HepG2 (cell line): ENCODE data around the gene EFNA4. TPM values are rescaled to one million over a fixed set of nuclear protein-coding genes. Genes with fewer than 3 reads are reported as not detected.

Experiments used
- ATAD3A ChIP-seq: sonication (generic); formaldehyde crosslinking; IDR thresholded peaks from 2 replicates; pipeline ENCODE4 v1.4.0; 2020; ENCODE audit warnings: missing genetic modification reagents
- CREM ChIP-seq, 2 experiments: sonication (generic) in 1 of 2; formaldehyde crosslinking in 1 of 2; IDR thresholded peaks; 2 replicates each; pipeline versions ENCODE4 v1.4.0 to v1.6.1; 2016 to 2020; ENCODE audit warnings: antibody characterized with exemption in 1 of 2, mild to moderate bottlenecking in 1 of 2, missing genetic modification reagents in 1 of 2
- DMAP1 ChIP-seq: IDR thresholded peaks from 2 replicates; pipeline ENCODE4 v1.6.1; 2016
- DRAP1 ChIP-seq: IDR thresholded peaks from 2 replicates; pipeline ENCODE4 v1.6.1; 2016; ENCODE audit warnings: missing genetic modification reagents, missing compliant biosample characterization
- EHMT2 ChIP-seq: fragments of 200-600 bp; sonication (generic); IDR thresholded peaks from 2 replicates; pipeline ENCODE4 v1.7.0; 2017; ENCODE audit warnings: antibody characterized with exemption, low read depth, low read length, borderline replicate concordance
- HMGA1 ChIP-seq: sonication (generic); formaldehyde crosslinking; conservative IDR thresholded peaks from 2 replicates; pipeline ENCODE4 v1.4.0; 2020; ENCODE audit warnings: missing genetic modification reagents
- HNRNPUL1 ChIP-seq: fragments of 200-400 bp; formaldehyde crosslinking; IDR thresholded peaks from 2 replicates; pipeline ENCODE4 v1.6.1; 2017; ENCODE audit warnings: low read depth, mild to moderate bottlenecking, low read length, moderate library complexity
- HOXD1 ChIP-seq: sonication (generic); formaldehyde crosslinking; IDR thresholded peaks from 2 replicates; pipeline ENCODE4 v1.5.0; 2020; ENCODE audit warnings: missing genetic modification reagents
- LBX2 ChIP-seq: sonication (generic); formaldehyde crosslinking; IDR thresholded peaks from 2 replicates; pipeline ENCODE4 v1.5.0; 2020; ENCODE audit warnings: missing genetic modification reagents, mild to moderate bottlenecking, borderline replicate concordance
- MED1 ChIP-seq: sonication (generic); formaldehyde crosslinking; IDR thresholded peaks from 2 replicates; pipeline ENCODE4 v1.4.0; 2020; ENCODE audit warnings: missing genetic modification reagents
- MXI1 ChIP-seq: IDR thresholded peaks from 3 replicates; pipeline ENCODE4 v1.6.1; 2012; ENCODE audit warnings: low read depth, low read length, inconsistent platforms, borderline replicate concordance
- NFKB2 ChIP-seq: sonication (generic); formaldehyde crosslinking; IDR thresholded peaks from 2 replicates; pipeline ENCODE4 v1.4.0; 2020; ENCODE audit warnings: missing genetic modification reagents, borderline replicate concordance
- RFX3 ChIP-seq: IDR thresholded peaks from 2 replicates; pipeline ENCODE4 v1.6.1; 2016; ENCODE audit warnings: missing biosample characterization, missing genetic modification reagents
- SAP130 ChIP-seq: IDR thresholded peaks from 2 replicates; pipeline ENCODE4 v1.6.1; 2016; ENCODE audit warnings: low read depth
- SCMH1 ChIP-seq: sonication (generic); formaldehyde crosslinking; IDR thresholded peaks from 2 replicates; pipeline ENCODE4 v1.9.0; 2021; ENCODE audit warnings: missing genetic modification reagents, mild to moderate bottlenecking, borderline replicate concordance
- SKI ChIP-seq: fragments of 450-650 bp; IDR thresholded peaks from one replicate; pipeline ENCODE4 v1.6.1; 2018; ENCODE audit warnings: mild to moderate bottlenecking; ENCODE audit not compliant: partially characterized antibody
- SP5 ChIP-seq: IDR thresholded peaks from 2 replicates; pipeline ENCODE4 v1.6.1; 2016; ENCODE audit warnings: low read depth, borderline replicate concordance
- THAP11 ChIP-seq: IDR thresholded peaks from 2 replicates; pipeline ENCODE4 v1.6.1; 2016; ENCODE audit warnings: missing biosample characterization, missing genetic modification reagents
- ZBTB43 ChIP-seq: sonication (generic); formaldehyde crosslinking; conservative IDR thresholded peaks from 2 replicates; pipeline ENCODE4 v1.4.0; 2020; ENCODE audit warnings: missing genetic modification reagents
- ZC3H13 ChIP-seq: sonication (generic); formaldehyde crosslinking; IDR thresholded peaks from 2 replicates; pipeline ENCODE4 v1.8.1; 2023; ENCODE audit warnings: mild to moderate bottlenecking, missing genetic modification reagents, moderate library complexity
- ZNF207 ChIP-seq: fragments of 450-650 bp; IDR thresholded peaks from 2 replicates; pipeline ENCODE4 v1.6.1; 2016; ENCODE audit warnings: antibody characterized with exemption, borderline replicate concordance
- ZNF317 ChIP-seq: sonication (generic); formaldehyde crosslinking; IDR thresholded peaks from 2 replicates; pipeline ENCODE4 v1.5.0; 2020; ENCODE audit warnings: mild to moderate bottlenecking, missing genetic modification reagents
- ZNF331 ChIP-seq: sonication (generic); formaldehyde crosslinking; IDR thresholded peaks from 2 replicates; pipeline ENCODE4 v1.4.0; 2020; ENCODE audit warnings: missing genetic modification reagents
- ZNF337 ChIP-seq: sonication (generic); formaldehyde crosslinking; IDR thresholded peaks from 2 replicates; pipeline ENCODE4 v1.5.1; 2020; ENCODE audit warnings: missing genetic modification reagents, low read depth, mild to moderate bottlenecking, borderline replicate concordance
- ZNF382 ChIP-seq: sonication (generic); formaldehyde crosslinking; IDR thresholded peaks from 2 replicates; pipeline ENCODE4 v1.5.0; 2020; ENCODE audit warnings: missing genetic modification reagents, mild to moderate bottlenecking, borderline replicate concordance
- ZNF432 ChIP-seq: sonication (generic); formaldehyde crosslinking; IDR thresholded peaks from 2 replicates; pipeline ENCODE4 v1.5.0; 2020; ENCODE audit warnings: missing genetic modification reagents, mild to moderate bottlenecking, borderline replicate concordance
- ZNF546 ChIP-seq: sonication (generic); formaldehyde crosslinking; conservative IDR thresholded peaks from 2 replicates; pipeline ENCODE4 v1.8.1; 2023; ENCODE audit warnings: mild to moderate bottlenecking, missing genetic modification reagents
- ZNF552 ChIP-seq: sonication (generic); formaldehyde crosslinking; IDR thresholded peaks from 2 replicates; pipeline ENCODE4 v1.9.0; 2022; ENCODE audit warnings: missing genetic modification reagents, mild to moderate bottlenecking, borderline replicate concordance
- ZNF557 ChIP-seq: sonication (generic); formaldehyde crosslinking; IDR thresholded peaks from 2 replicates; pipeline ENCODE4 v1.4.0; 2020; ENCODE audit warnings: missing genetic modification reagents
- ZNF644 ChIP-seq: IDR thresholded peaks from 2 replicates; pipeline ENCODE4 v1.6.1; 2016; ENCODE audit warnings: low read depth
- polyA plus RNA-seq, 8 experiments: library from polyadenylated mRNA; depleted of rRNA in 3 of 8; stranded (reverse) in 7 of 8; unstranded in 1 of 8; fragments of >200 nt; fragmentation: Illumina TruSeq in 4 of 8; extraction: Trizol in 4 of 8; gene quantifications; 2 replicates each; pipeline versions ENCODE4 v1.2.1 to v1.2.3, GENCODE V29; 2011 to 2016; ENCODE audit warnings: low read depth in 4 of 8, missing spikeins in 1 of 8, mixed read lengths in 1 of 8; ENCODE audit not compliant: insufficient read depth in 1 of 8
- total RNA-seq, 5 experiments: library from RNA; depleted of rRNA; stranded (reverse); fragments of >200 nt; fragmentation: Illumina TruSeq; extraction: Trizol; gene quantifications; 2 replicates each; pipeline ENCODE4 v1.2.3, GENCODE V29; 2016; ENCODE audit warnings: low read depth in 1 of 5

EFNA4 gene
- total and polyA plus RNA-seq, 2 of the 13 experiments (the other 11 are each of a cell fraction or from before 2014, with no cell fraction given): 12.0 to 17.2 TPM

- TF ChIP-seq ZNF432 (CRISPR knock-in tag): no peak
- peak; percentile 61 for TF ChIP-seq DMAP1 (CRISPR knock-in tag)
- TF ChIP-seq DRAP1 (CRISPR knock-in tag): 0 out of 2 replicates have a peak, but pooled peaks have one; percentile 13
- no peak for TF ChIP-seq ZC3H13
- TF ChIP-seq RFX3 (CRISPR knock-in tag): no peak
- TF ChIP-seq ZNF644 (CRISPR knock-in tag): no peak
- no peak for TF ChIP-seq HOXD1
- no peak; the same call in 1 of the 2 replicates for TF ChIP-seq ZNF546
- peak; percentile 65 for TF ChIP-seq ZNF331 (CRISPR knock-in tag)
- TF ChIP-seq ZNF317: no peak
- TF ChIP-seq THAP11 (CRISPR knock-in tag): peak; percentile 42; the same call in 1 of the 2 replicates
- TF ChIP-seq ZNF337: no peak
- TF ChIP-seq SKI: no peak
- no peak for TF ChIP-seq EHMT2
- no peak for TF ChIP-seq SCMH1 (CRISPR knock-in tag)
- no peak for TF ChIP-seq ZNF382
- TF ChIP-seq ZBTB43: peak; percentile 76; the same call in 1 of the 2 replicates
- TF ChIP-seq HNRNPUL1: no peak
- peak; percentile 72 for TF ChIP-seq SAP130 (CRISPR knock-in tag)
- no peak for TF ChIP-seq HMGA1 (CRISPR knock-in tag)
- peak; percentile 42; the same call in 1 of the 2 replicates for TF ChIP-seq CREM (IDR thresholded peaks at IDR 0.05)
- TF ChIP-seq CREM (CRISPR knock-in tag; IDR thresholded peaks at IDR 0.05): no peak
- peak; percentile 89 for TF ChIP-seq MED1 (CRISPR knock-in tag)
- no peak for TF ChIP-seq ZNF557 (CRISPR knock-in tag)
- no peak for TF ChIP-seq ATAD3A
- no peak for TF ChIP-seq ZNF207
- no peak for TF ChIP-seq ZNF552 (CRISPR knock-in tag)
- TF ChIP-seq LBX2 (CRISPR knock-in tag): no peak
- no peak for TF ChIP-seq NFKB2 (CRISPR knock-in tag)
- TF ChIP-seq MXI1: no peak
- TF ChIP-seq SP5 (CRISPR knock-in tag): 0 out of 2 replicates have a peak, but pooled peaks have one; percentile 30
Measured at GRCh38 chr1:155107309-155108264, 44.0 kb downstream of the EFNA4 start (continued).
